LNCAP (cell line): ENCODE data around the gene DOK1.

ENCODE experiments used
- CTCF ChIP-seq: fragments of 450-650 bp; IDR thresholded peaks from 2 replicates; pipeline ENCODE4 v1.5.1; 2017; ENCODE audit warnings: mild to moderate bottlenecking

Gene DOK1

GRCh38 chr2:74554820-74555531, 456 bp downstream of the DOK1 start:
- no peak for TF ChIP-seq CTCF

GRCh38 chr2:74555610-74556103, 1.1 kb downstream of the DOK1 start:
- TF ChIP-seq CTCF, result no peak

GRCh38 chr2:74556159-74556558, 1.6 kb downstream of the DOK1 start:
- TF ChIP-seq CTCF, result no peak

- TF ChIP-seq CTCF, result no peak
Observed at GRCh38 chr2:74556831-74557370, 2.4 kb downstream of the DOK1 start.

GRCh38 chr2:74558284-74559230, 4.0 kb downstream of the DOK1 start:
- no peak for TF ChIP-seq CTCF

GRCh38 chr2:74559912-74560311, 5.4 kb downstream of the DOK1 start:
- no peak for TF ChIP-seq CTCF

- TF ChIP-seq CTCF, result no peak
Observed at GRCh38 chr2:74560591-74560990, 6.1 kb downstream of the DOK1 start.
